ENCODE results near the gene LAMTOR5.

Gene LAMTOR5

DNA sequence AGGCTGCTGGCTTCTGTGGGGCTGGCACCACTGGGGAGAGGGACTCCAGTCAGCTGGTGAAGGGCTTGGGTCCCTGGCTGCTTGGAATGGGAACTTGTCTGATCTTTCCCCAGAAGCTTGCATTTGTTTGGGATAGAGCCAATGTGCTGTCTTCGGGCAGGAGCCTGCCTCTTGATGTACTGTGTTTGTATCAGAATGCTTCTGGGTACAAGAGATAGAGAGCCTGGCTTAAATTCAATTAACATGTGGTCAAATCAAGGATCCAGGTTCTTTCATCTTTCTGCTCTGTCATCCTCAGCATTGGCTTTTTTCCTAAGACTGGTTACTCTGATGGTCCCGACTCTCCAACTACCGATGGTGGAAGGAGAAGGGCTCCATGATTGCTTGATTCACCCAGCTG, 27.5 kb upstream of the LAMTOR5 start:
- Histone ChIP-seq H3K9ac (ENCODE audit: low read length) (no peak overlapping the region), H4K8ac (ENCODE audit: low read depth, low read length) (no peak overlapping the region), H3K27ac (ENCODE audit: low read depth, low read length) (no peak overlapping the region), H3K4ac (ENCODE audit: low read depth, low read length) (no peak overlapping the region), H2BK120ac (ENCODE audit: low read depth, low read length) (no peak overlapping the region), H3K4me3 (ENCODE audit: low read length) (no peak overlapping the region), H3K4me2 (ENCODE audit: low read length) (no peak overlapping the region), H3K4me1 (ENCODE audit: control insufficient read depth, low read depth, low read length) (peaks cover 43% of the 10 kb centered on the region), H4K5ac (ENCODE audit: low read length) (no peak overlapping the region), H3K79me2 (ENCODE audit: control insufficient read depth, insufficient read depth, low read length) (no peaks in the 10 kb centered on the region), H3K36me3 (ENCODE audit: control insufficient read depth, insufficient read depth, low read length) (no peaks in the 10 kb centered on the region), H3K18ac (ENCODE audit: low read length) (no peak overlapping the region), H2BK15ac (replicated peaks; ENCODE audit: low read depth) (no peak overlapping the region), H3K79me1 (ENCODE audit: low read length) (no peaks in the 10 kb centered on the region), H2BK5ac (ENCODE audit: low read length) (no peak overlapping the region), H2AK5ac (ENCODE audit: low read length) (peak overlapping the region; percentile 39), H3K27me3 (ENCODE audit: insufficient read depth, low read length, poor library complexity) (no peaks in the 10 kb centered on the region), H3K23ac (ENCODE audit: low read length) (no peak overlapping the region), H3K56ac (ENCODE audit: low read length) (no peak overlapping the region)
- DNase-seq: no peak
- WGBS (ENCODE audit: extremely low coverage, insufficient coverage, low lambda C conversion rate): no CpG with 5 or more reads among the region's 3 CpGs

DNA sequence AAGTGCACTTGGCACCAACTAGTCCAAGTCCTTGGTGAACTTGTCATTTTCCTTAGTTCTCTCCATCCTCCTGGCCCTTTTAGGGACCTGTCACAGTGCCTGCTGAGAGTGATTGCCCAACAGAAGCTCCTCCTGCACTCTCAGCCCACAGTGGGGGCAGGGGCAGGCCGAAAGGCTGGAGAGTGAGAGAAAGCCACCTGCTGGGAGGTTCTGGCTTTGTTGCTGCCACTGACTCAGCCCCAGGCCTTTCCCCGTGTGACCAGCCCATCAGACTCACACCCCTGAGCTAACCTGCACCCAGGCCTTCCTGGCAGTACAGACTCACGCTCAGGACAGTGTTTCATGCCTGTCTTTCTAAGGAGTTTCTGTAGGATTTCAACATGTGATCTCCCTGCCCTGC, 26.3 kb upstream of the LAMTOR5 start:
- Histone ChIP-seq H4K5ac (ENCODE audit: low read length) (no peak overlapping the region), H3K9ac (ENCODE audit: low read length) (no peak overlapping the region), H3K4ac (ENCODE audit: low read depth, low read length) (no peak overlapping the region), H3K4me1 (ENCODE audit: control insufficient read depth, low read depth, low read length) (peaks cover 38% of the 10 kb centered on the region), H3K36me3 (ENCODE audit: control insufficient read depth, insufficient read depth, low read length) (no peaks in the 10 kb centered on the region), H3K79me1 (ENCODE audit: low read length) (no peaks in the 10 kb centered on the region), H3K56ac (ENCODE audit: low read length) (peak overlapping the region; percentile 49), H3K23ac (ENCODE audit: low read length) (no peak overlapping the region), H2AK5ac (ENCODE audit: low read length) (no peak overlapping the region), H2BK15ac (replicated peaks; ENCODE audit: low read depth) (peak overlapping the region; percentile 28), H3K4me2 (ENCODE audit: low read length) (no peak overlapping the region), H3K27ac (ENCODE audit: low read depth, low read length) (peak overlapping the region; percentile 60), H3K27me3 (ENCODE audit: insufficient read depth, low read length, poor library complexity) (no peaks in the 10 kb centered on the region), H4K8ac (ENCODE audit: low read depth, low read length) (no peak overlapping the region), H3K4me3 (ENCODE audit: low read length) (no peak overlapping the region), H3K18ac (ENCODE audit: low read length) (peak overlapping the region; percentile 35), H2BK5ac (ENCODE audit: low read length) (peak overlapping the region; percentile 48), H3K79me2 (ENCODE audit: control insufficient read depth, insufficient read depth, low read length) (no peaks in the 10 kb centered on the region), H2BK120ac (ENCODE audit: low read depth, low read length) (no peak overlapping the region)
- no CpG with 5 or more reads among the region's 3 CpGs for WGBS (ENCODE audit: extremely low coverage, insufficient coverage, low lambda C conversion rate)
- peak; percentile 96 for DNase-seq

DNA sequence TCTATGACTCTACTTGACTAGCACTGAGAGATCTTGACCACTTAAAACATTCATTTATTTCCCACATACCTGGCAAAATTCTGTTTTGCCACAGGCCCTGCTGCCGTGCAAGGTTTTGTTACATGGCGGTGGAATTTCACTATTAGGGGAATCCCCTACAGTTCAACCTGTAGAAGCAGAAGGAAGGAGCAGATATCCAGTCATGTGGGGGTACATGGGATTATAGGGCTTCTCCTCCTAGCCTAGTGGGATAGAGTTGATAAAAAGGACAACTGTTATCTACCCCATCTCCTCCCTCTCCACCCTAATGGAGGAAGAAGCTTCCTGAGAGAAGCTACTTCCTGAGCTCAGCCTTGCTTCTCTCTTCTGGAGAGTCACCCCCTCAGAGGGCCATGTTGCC, 25.7 kb upstream of the LAMTOR5 start:
- no peak overlapping the region for H2BK5ac ChIP-seq (ENCODE audit: low read length)
- H3K4me3 ChIP-seq (ENCODE audit: low read length): no peak overlapping the region
- peak overlapping the region; percentile 27 for H4K5ac ChIP-seq (ENCODE audit: low read length)
- H2BK15ac ChIP-seq (replicated peaks; ENCODE audit: low read depth): peak overlapping the region; percentile 28
- H3K4me2 ChIP-seq (ENCODE audit: low read length): no peak overlapping the region
- H3K79me2 ChIP-seq (ENCODE audit: control insufficient read depth, insufficient read depth, low read length): no peaks in the 10 kb centered on the region
- peak overlapping the region; percentile 60 for H3K27ac ChIP-seq (ENCODE audit: low read depth, low read length)
- H3K27me3 ChIP-seq (ENCODE audit: insufficient read depth, low read length, poor library complexity): no peaks in the 10 kb centered on the region
- peak overlapping the region; percentile 43 for H3K56ac ChIP-seq (ENCODE audit: low read length)
- H3K23ac ChIP-seq (ENCODE audit: low read length): no peak overlapping the region
- H2AK5ac ChIP-seq (ENCODE audit: low read length): peak overlapping the region; percentile 51
- H3K4ac ChIP-seq (ENCODE audit: low read depth, low read length): no peak overlapping the region
- WGBS (ENCODE audit: extremely low coverage, insufficient coverage, low lambda C conversion rate): no CpG with 5 or more reads among the region's 2 CpGs
- H3K9ac ChIP-seq (ENCODE audit: low read length): no peak overlapping the region
- H3K18ac ChIP-seq (ENCODE audit: low read length): peak overlapping the region; percentile 35
- H3K79me1 ChIP-seq (ENCODE audit: low read length): no peaks in the 10 kb centered on the region
- no peaks in the 10 kb centered on the region for H3K36me3 ChIP-seq (ENCODE audit: control insufficient read depth, insufficient read depth, low read length)
- H3K4me1 ChIP-seq (ENCODE audit: control insufficient read depth, low read depth, low read length): peaks cover 34% of the 10 kb centered on the region
- DNase-seq: no peak
- H2BK120ac ChIP-seq (ENCODE audit: low read depth, low read length): no peak overlapping the region
- no peak overlapping the region for H4K8ac ChIP-seq (ENCODE audit: low read depth, low read length)

DNA sequence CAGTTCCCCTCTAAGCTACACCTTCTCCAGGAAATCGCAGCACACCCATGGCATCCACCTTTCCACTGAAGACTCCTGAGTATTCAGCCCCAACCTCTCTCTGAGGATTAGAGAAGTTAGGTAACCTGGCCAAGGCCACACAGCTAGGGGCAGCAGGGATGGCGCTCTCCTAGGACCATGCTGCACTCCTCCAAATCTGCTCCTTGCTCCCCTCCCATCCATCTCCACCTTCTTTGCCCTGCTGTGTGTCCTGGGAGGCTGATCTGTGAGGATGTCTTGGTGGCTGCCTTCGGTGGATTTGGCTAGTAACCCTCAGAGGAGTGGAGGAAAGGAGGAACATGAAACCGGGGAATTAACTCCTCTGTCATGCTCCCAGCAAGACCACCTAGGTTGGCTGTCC, 23.4 kb upstream of the LAMTOR5 start:
- Histone ChIP-seq H3K4ac (ENCODE audit: low read depth, low read length) (no peak overlapping the region), H3K36me3 (ENCODE audit: control insufficient read depth, insufficient read depth, low read length) (no peaks in the 10 kb centered on the region), H3K27me3 (ENCODE audit: insufficient read depth, low read length, poor library complexity) (no peaks in the 10 kb centered on the region), H3K18ac (ENCODE audit: low read length) (no peak overlapping the region), H3K56ac (ENCODE audit: low read length) (peak overlapping the region; percentile 49), H3K4me2 (ENCODE audit: low read length) (no peak overlapping the region), H2BK120ac (ENCODE audit: low read depth, low read length) (no peak overlapping the region), H2BK5ac (ENCODE audit: low read length) (no peak overlapping the region), H3K79me2 (ENCODE audit: control insufficient read depth, insufficient read depth, low read length) (no peaks in the 10 kb centered on the region), H3K4me3 (ENCODE audit: low read length) (no peak overlapping the region), H3K4me1 (ENCODE audit: control insufficient read depth, low read depth, low read length) (peaks cover 21% of the 10 kb centered on the region), H2AK5ac (ENCODE audit: low read length) (no peak overlapping the region), H4K8ac (ENCODE audit: low read depth, low read length) (no peak overlapping the region), H3K9ac (ENCODE audit: low read length) (no peak overlapping the region), H2BK15ac (replicated peaks; ENCODE audit: low read depth) (no peak overlapping the region), H3K27ac (ENCODE audit: low read depth, low read length) (no peak overlapping the region), H3K79me1 (ENCODE audit: low read length) (no peaks in the 10 kb centered on the region), H4K5ac (ENCODE audit: low read length) (no peak overlapping the region), H3K23ac (ENCODE audit: low read length) (no peak overlapping the region)
- DNase-seq: no peak
- no CpG with 5 or more reads among the region's 4 CpGs for WGBS (ENCODE audit: extremely low coverage, insufficient coverage, low lambda C conversion rate)

- H4K8ac ChIP-seq (ENCODE audit: low read depth, low read length): no peak overlapping the region
- no peak overlapping the region for H3K4me3 ChIP-seq (ENCODE audit: low read length)
- no peaks in the 10 kb centered on the region for H3K79me2 ChIP-seq (ENCODE audit: control insufficient read depth, insufficient read depth, low read length)
- no peak overlapping the region for H4K5ac ChIP-seq (ENCODE audit: low read length)
- H3K27ac ChIP-seq (ENCODE audit: low read depth, low read length): no peak overlapping the region
- H2AK5ac ChIP-seq (ENCODE audit: low read length): no peak overlapping the region
- peaks cover 21% of the 10 kb centered on the region for H3K4me1 ChIP-seq (ENCODE audit: control insufficient read depth, low read depth, low read length)
- H3K56ac ChIP-seq (ENCODE audit: low read length): peak overlapping the region; percentile 54
- DNase-seq: no peak
- no peaks in the 10 kb centered on the region for H3K36me3 ChIP-seq (ENCODE audit: control insufficient read depth, insufficient read depth, low read length)
- no peak overlapping the region for H2BK15ac ChIP-seq (replicated peaks; ENCODE audit: low read depth)
- H3K4me2 ChIP-seq (ENCODE audit: low read length): no peak overlapping the region
- no peaks in the 10 kb centered on the region for H3K79me1 ChIP-seq (ENCODE audit: low read length)
- WGBS (ENCODE audit: extremely low coverage, insufficient coverage, low lambda C conversion rate): no CpG with 5 or more reads among the region's 6 CpGs
- no peak overlapping the region for H3K23ac ChIP-seq (ENCODE audit: low read length)
- H2BK120ac ChIP-seq (ENCODE audit: low read depth, low read length): no peak overlapping the region
- H3K4ac ChIP-seq (ENCODE audit: low read depth, low read length): no peak overlapping the region
- H2BK5ac ChIP-seq (ENCODE audit: low read length): no peak overlapping the region
- no peaks in the 10 kb centered on the region for H3K27me3 ChIP-seq (ENCODE audit: insufficient read depth, low read length, poor library complexity)
- no peak overlapping the region for H3K9ac ChIP-seq (ENCODE audit: low read length)
- H3K18ac ChIP-seq (ENCODE audit: low read length): no peak overlapping the region
Measured at GRCh38 chr1:110430366-110430765, 22.9 kb upstream of the LAMTOR5 start.

GRCh38 chr1:110428946-110429345, 21.5 kb upstream of the LAMTOR5 start:
- no CpG with 5 or more reads among the region's 4 CpGs for WGBS (ENCODE audit: extremely low coverage, insufficient coverage, low lambda C conversion rate)
- Histone ChIP-seq H3K27me3 (ENCODE audit: insufficient read depth, low read length, poor library complexity) (no peaks in the 10 kb centered on the region), H3K4ac (ENCODE audit: low read depth, low read length) (no peak overlapping the region), H3K79me2 (ENCODE audit: control insufficient read depth, insufficient read depth, low read length) (no peaks in the 10 kb centered on the region), H3K4me2 (ENCODE audit: low read length) (no peak overlapping the region), H2BK15ac (replicated peaks; ENCODE audit: low read depth) (no peak overlapping the region), H2BK5ac (ENCODE audit: low read length) (no peak overlapping the region), H3K4me3 (ENCODE audit: low read length) (no peak overlapping the region), H3K56ac (ENCODE audit: low read length) (no peak overlapping the region), H3K79me1 (ENCODE audit: low read length) (no peaks in the 10 kb centered on the region), H2BK120ac (ENCODE audit: low read depth, low read length) (no peak overlapping the region), H3K18ac (ENCODE audit: low read length) (no peak overlapping the region), H3K4me1 (ENCODE audit: control insufficient read depth, low read depth, low read length) (peaks cover 15% of the 10 kb centered on the region), H4K8ac (ENCODE audit: low read depth, low read length) (no peak overlapping the region), H3K36me3 (ENCODE audit: control insufficient read depth, insufficient read depth, low read length) (no peaks in the 10 kb centered on the region), H3K9ac (ENCODE audit: low read length) (no peak overlapping the region), H3K23ac (ENCODE audit: low read length) (no peak overlapping the region), H4K5ac (ENCODE audit: low read length) (no peak overlapping the region), H3K27ac (ENCODE audit: low read depth, low read length) (no peak overlapping the region), H2AK5ac (ENCODE audit: low read length) (no peak overlapping the region)
- DNase-seq: no peak

Measured in mesendoderm (in vitro differentiated cells).